Progenitor cell of endocrine pancreas (in vitro differentiated cells): ENCODE measurements around the gene CAMK4. TPM values are rescaled to one million over a fixed set of nuclear protein-coding genes. Genes with fewer than 3 reads are reported as not detected.

Experiments used
- DNase-seq: peaks from one replicate; pipeline ENCODE4 v3.0.0; 2021; ENCODE audit warnings: low spot score; ENCODE audit not compliant: unreplicated experiment
- H3K27ac Mint-ChIP-seq: 2 replicates; pipeline ENCODE4 v1.8.0; 2021; ENCODE audit warnings: mild to moderate bottlenecking, moderate library complexity, mixed read lengths
- H3K27me3 Mint-ChIP-seq: 2 replicates; pipeline ENCODE4 v1.8.0; 2021; ENCODE audit warnings: mixed read lengths
- H3K36me3 Mint-ChIP-seq: 2 replicates; pipeline ENCODE4 v1.8.0; 2022; ENCODE audit warnings: mixed read lengths; ENCODE audit not compliant: insufficient read depth
- H3K4me1 Mint-ChIP-seq: 2 replicates; pipeline ENCODE4 v1.8.0; 2021; ENCODE audit warnings: low read depth, mixed read lengths
- H3K4me3 Mint-ChIP-seq: 2 replicates; pipeline ENCODE4 v1.8.0; 2021; ENCODE audit warnings: low read depth, mild to moderate bottlenecking, moderate library complexity, mixed read lengths
- H3K9me3 Mint-ChIP-seq: 2 replicates; pipeline ENCODE4 v1.8.0; 2021; ENCODE audit warnings: low read depth, mixed read lengths
- total RNA-seq: library from RNA; stranded (reverse); gene quantifications from 2 replicates; pipeline ENCODE4 v1.2.1, GENCODE V29; 2021
- TF ChIP-seq, protein P1 (sequence below): fragments of 200-600 bp; sonication (generic); IDR thresholded peaks from one replicate; pipeline ENCODE4 v1.5.0; 2021; ENCODE audit warnings: antibody characterized with exemption, mild to moderate bottlenecking; ENCODE audit not compliant: unreplicated experiment

CAMK4 gene
- total RNA-seq, 1 donor from 2014 or later = 2.3 TPM

- H3K4me3 Mint-ChIP-seq = no peak overlapping the region
- DNase-seq = no peak
- H3K9me3 Mint-ChIP-seq = peaks cover 16% of the 10 kb centered on the region
- no peaks in the 10 kb centered on the region for H3K4me1 Mint-ChIP-seq
- TF ChIP-seq, protein P1, sequence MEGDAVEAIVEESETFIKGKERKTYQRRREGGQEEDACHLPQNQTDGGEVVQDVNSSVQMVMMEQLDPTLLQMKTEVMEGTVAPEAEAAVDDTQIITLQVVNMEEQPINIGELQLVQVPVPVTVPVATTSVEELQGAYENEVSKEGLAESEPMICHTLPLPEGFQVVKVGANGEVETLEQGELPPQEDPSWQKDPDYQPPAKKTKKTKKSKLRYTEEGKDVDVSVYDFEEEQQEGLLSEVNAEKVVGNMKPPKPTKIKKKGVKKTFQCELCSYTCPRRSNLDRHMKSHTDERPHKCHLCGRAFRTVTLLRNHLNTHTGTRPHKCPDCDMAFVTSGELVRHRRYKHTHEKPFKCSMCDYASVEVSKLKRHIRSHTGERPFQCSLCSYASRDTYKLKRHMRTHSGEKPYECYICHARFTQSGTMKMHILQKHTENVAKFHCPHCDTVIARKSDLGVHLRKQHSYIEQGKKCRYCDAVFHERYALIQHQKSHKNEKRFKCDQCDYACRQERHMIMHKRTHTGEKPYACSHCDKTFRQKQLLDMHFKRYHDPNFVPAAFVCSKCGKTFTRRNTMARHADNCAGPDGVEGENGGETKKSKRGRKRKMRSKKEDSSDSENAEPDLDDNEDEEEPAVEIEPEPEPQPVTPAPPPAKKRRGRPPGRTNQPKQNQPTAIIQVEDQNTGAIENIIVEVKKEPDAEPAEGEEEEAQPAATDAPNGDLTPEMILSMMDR = no peak
- no peaks in the 10 kb centered on the region for H3K36me3 Mint-ChIP-seq
- no peaks in the 10 kb centered on the region for H3K27me3 Mint-ChIP-seq
- H3K27ac Mint-ChIP-seq = no peak overlapping the region
Measured at GRCh38 chr5:111463311-111463710, 239.1 kb downstream of the CAMK4 start.

DNA sequence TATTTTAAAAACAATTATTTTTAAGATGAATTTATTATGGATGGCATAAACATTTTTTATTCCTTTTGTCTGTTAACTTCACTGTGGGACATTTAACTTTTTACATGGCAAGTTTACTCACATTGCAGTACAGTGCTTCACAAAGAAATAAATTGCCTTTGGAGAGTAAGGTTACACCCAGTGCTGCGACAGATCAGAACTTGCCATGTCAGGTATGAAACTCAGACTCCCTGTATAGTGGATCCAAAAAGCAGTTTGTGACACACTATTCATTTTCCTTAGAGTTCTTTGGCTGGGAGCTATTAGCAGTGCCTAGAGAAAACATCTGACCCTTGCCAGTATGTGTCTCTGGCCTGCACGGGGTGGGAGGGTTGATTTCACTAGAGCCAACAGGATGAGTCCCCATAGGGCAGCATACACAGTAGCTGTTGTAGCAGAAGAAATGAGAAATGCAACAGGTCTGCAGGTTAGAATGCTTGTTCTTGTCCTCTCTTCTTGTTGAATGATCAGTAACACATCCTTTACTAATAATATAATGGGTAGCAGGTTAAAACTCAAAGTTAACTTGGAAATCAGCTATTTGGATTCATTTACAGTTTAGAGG, 245.2 kb downstream of the CAMK4 start:
- TF ChIP-seq, protein P1 = no peak
- no peak overlapping the region for H3K27ac Mint-ChIP-seq

GRCh38 chr5:111469903-111470302, 245.7 kb downstream of the CAMK4 start:
- H3K4me3 Mint-ChIP-seq = no peak overlapping the region
- TF ChIP-seq, protein P1 = no peak

More for the DNA sequence above, 245.2 kb downstream of the CAMK4 start:
- DNase-seq = no peak
- H3K4me1 Mint-ChIP-seq = no peaks in the 10 kb centered on the region
- H3K27me3 Mint-ChIP-seq = no peaks in the 10 kb centered on the region
- H3K9me3 Mint-ChIP-seq = peaks cover 16% of the 10 kb centered on the region
- H3K36me3 Mint-ChIP-seq = no peaks in the 10 kb centered on the region
- H3K4me3 Mint-ChIP-seq = no peak overlapping the region

DNA sequence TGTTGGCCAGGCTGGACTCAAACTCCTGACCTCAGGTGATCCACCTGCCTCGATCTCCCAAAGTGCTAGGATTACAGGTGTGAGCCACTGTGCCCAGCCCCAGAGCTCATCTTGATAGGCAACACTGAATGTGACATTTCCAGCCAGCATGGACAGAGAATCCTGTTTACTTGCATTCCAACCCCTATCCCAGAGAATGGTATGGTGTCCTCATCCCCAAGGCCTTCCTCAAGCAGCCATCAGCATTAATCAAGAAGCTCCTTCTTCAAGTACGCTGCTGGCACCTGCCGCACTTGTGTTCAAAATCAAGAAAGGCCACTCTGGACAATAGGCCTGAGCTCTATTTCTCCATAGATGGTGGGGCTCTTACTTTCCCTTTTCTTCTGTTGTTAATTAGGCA, 247.9 kb downstream of the CAMK4 start:
- TF ChIP-seq, protein P1 = no peak
- no peaks in the 10 kb centered on the region for H3K4me1 Mint-ChIP-seq
- DNase-seq = no peak
- no peaks in the 10 kb centered on the region for H3K9me3 Mint-ChIP-seq
- no peak overlapping the region for H3K4me3 Mint-ChIP-seq
- no peaks in the 10 kb centered on the region for H3K27me3 Mint-ChIP-seq
- no peaks in the 10 kb centered on the region for H3K36me3 Mint-ChIP-seq
- no peak overlapping the region for H3K27ac Mint-ChIP-seq

More at GRCh38 chr5:111469903-111470302, 245.7 kb downstream of the CAMK4 start:
- Mint-ChIP-seq H3K9me3 (peaks cover 15% of the 10 kb centered on the region), H3K36me3 (no peaks in the 10 kb centered on the region), H3K27me3 (no peaks in the 10 kb centered on the region), H3K4me1 (no peaks in the 10 kb centered on the region), H3K27ac (no peak overlapping the region)
- DNase-seq = no peak

DNA sequence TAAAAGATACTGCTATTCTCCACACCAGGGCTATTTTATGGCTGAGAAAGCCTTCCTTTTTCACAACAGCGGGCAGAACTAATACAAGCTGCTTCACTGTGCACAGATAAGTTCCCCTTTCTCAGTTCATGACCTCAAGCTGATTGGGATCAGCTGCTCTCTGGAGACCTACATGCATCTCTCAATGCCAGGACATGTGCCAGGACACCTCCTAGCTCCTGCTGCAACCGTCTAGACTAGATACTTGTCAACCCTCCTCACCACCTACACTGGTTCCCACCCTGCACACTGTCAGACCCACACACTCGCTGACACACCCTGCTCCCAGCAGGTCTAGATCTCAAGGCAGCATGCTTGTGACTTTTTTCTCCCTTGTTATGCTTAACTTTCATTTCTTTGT, 248.4 kb downstream of the CAMK4 start:
- no peaks in the 10 kb centered on the region for H3K9me3 Mint-ChIP-seq
- TF ChIP-seq, protein P1 = no peak

More for the DNA sequence above, 248.4 kb downstream of the CAMK4 start:
- H3K4me1 Mint-ChIP-seq = no peaks in the 10 kb centered on the region
- H3K4me3 Mint-ChIP-seq = no peak overlapping the region
- no peak overlapping the region for H3K27ac Mint-ChIP-seq
- no peaks in the 10 kb centered on the region for H3K27me3 Mint-ChIP-seq
- H3K36me3 Mint-ChIP-seq = no peaks in the 10 kb centered on the region
- DNase-seq = no peak
